GM21737 (cell line): ENCODE data around the gene NR2F6.
"Not testable (repeated sequence)": the region's sequence is repeated elsewhere in the genome, so short reads cannot be mapped to it uniquely, and the experiment has no call there.

Source experiments
- ATAC-seq: cut with Tn5 transposase; IDR thresholded peaks from one replicate; pipeline ENCODE4 v1.9.1; 2021; ENCODE audit warnings: mild to moderate bottlenecking, moderate library complexity; ENCODE audit not compliant: unreplicated experiment

NR2F6 gene

GRCh38 chr19:17213334-17213733, 32.4 kb downstream of the NR2F6 start:
- no peak for ATAC-seq

GRCh38 chr19:17211547-17212446, 33.9 kb downstream of the NR2F6 start:
- ATAC-seq: no peak

GRCh38 chr19:17210296-17210695, 35.4 kb downstream of the NR2F6 start:
- no peak for ATAC-seq

GRCh38 chr19:17209126-17210036, 36.3 kb downstream of the NR2F6 start:
- ATAC-seq: no peak

- no peak for ATAC-seq
These were observed 38.8 kb downstream of the NR2F6 start for GRCh38 chr19:17206736-17207581.

DNA sequence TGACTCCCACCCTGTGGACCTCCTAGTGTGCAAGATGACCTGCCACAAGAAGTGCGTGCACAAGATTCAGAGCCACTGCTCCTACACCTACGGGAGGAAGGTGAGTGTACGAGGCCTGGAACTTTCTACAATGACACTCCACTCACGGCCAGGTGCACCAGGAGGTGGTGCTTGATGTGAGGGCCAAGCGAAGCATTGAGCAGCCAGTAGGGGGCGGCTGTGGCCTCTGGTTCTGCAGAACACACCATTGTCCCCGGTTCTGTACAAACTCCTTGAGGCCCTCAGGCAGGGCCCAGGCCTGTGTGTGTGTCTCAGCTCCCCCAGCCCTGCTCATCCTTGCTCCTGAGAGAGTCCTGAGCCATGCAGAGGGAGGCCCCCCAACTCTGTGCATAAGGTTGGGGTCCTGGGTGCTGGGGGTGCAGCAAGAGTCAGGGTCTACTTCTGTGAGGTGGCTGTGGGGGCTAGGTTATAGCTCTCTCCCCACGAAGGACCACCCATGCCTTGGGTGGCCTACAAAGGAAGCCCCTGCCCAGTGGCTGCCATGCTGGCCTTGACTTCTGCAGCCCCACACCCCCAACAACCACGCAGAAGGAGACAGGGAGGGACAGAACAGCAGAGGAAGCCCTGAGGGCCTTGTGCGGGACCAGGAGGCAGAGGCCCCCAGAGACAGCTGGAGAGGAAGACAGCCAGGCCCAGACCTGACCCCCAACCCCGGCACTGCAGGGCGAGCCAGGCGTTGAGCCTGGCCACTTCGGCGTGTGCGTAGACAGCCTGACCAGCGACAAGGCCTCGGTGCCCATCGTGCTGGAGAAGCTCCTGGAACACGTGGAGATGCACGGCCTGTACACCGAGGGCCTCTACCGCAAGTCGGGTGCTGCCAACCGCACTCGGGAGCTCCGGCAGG, 40.2 kb downstream of the NR2F6 start:
- ATAC-seq: no peak

- ATAC-seq: no peak
These were observed 43.0 kb downstream of the NR2F6 start for GRCh38 chr19:17202713-17203112.

DNA sequence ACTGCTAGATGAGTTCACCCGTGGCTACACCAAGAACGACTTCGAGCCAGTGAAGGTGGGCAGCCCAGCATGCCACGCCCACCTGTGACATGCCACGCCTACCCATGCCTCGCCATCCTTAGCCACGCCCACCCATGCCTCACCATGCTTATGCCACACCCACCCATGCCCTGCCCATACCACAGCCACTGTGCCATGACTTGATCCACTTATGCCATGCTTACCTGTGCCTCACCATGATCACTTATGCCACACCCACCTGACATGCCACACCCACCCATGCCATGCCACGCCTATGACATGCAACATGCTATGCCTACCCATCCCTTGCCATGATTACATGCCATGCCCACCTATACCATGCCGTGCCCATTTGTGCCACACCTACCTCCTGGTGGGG, 43.5 kb downstream of the NR2F6 start:
- no peak for ATAC-seq

DNA sequence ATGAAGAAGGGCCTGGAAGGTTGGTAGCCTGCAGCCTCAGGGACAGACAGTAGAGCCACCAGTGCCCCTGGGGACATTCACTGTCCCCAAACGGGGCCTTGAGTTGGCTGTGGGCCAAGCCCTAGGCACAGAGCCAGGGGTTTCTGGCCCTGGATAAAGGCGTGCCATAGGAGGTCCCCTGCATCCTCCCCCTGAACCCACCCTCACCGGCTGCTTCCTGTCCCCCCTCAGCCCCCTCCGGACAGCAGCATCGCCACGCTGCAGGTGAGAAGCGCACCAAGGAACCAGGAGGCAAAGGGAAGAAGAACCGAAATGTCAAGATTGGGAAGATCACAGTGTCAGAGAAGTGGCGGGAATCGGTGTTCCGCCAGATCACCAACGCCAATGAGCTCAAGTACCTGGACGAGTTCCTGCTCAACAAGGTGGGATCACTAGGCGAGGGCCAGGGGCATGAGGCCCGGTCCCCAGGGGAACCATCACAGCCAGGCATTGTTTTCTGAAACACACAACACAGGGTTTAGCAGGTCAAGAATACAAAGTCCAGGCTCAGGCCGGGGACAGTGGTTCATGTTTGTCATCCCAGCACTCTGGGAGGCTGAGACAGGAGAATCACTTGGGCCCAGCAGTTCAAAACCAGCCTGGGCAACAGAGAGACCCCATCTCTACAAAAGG, 45.2 kb downstream of the NR2F6 start:
- no peak for ATAC-seq

DNA sequence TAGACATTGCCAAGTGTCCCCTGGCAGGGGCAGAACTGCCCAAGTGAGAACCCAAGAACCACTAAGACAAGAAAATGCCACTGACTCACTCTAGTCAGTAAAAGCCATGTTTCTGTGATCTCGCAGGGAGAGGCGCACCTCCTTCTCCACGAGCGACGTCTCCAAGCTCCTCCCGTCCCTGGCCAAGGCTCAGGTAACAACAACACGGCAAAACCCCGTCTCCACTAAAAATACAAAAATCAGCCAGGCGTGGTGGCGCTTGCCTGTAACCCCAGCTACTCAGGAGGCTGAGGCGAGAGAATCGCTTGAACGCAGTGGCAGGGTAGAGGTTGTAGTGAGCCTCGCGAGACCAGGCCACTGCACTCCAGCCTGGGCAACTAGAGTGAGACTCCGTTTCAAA, 48.1 kb downstream of the NR2F6 start:
- ATAC-seq: no peak

GRCh38 chr19:17196610-17197009, 49.1 kb downstream of the NR2F6 start:
- no peak for ATAC-seq

DNA sequence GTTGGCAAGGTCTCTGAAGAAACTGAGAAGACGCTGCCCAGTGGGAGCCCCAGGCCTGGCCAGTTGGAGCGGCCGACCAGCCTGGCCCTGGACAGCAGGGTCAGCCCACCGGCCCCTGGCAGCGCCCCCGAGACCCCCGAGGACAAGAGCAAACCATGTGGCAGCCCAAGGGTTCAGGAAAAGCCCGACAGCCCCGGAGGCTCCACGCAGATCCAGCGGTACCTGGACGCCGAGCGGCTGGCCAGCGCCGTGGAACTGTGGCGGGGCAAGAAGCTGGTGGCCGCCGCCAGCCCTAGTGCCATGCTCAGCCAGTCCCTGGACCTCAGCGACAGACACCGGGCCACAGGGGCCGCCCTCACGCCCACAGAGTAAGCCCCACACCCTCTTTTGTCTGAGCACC, 50.6 kb downstream of the NR2F6 start:
- no peak for ATAC-seq

GRCh38 chr19:17194608-17195007, 51.1 kb downstream of the NR2F6 start:
- ATAC-seq: no peak

DNA sequence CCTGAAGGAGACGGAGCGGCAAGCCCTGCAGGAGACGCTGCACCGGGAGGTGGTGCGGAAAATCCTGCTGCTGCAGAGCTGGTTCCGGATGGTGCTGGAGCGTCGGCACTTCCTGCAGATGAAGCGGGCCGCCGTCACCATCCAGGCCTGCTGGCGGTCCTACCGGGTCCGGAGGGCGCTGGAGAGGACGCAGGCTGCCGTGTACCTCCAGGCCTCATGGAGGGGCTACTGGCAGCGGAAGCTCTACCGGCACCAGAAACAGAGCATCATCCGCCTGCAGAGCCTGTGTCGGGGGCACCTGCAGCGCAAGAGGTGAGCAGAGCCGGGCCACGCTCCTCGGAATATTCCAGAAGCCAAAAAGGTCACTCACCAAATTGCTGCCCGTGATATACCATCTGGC, 53.0 kb downstream of the NR2F6 start:
- no peak for ATAC-seq

DNA sequence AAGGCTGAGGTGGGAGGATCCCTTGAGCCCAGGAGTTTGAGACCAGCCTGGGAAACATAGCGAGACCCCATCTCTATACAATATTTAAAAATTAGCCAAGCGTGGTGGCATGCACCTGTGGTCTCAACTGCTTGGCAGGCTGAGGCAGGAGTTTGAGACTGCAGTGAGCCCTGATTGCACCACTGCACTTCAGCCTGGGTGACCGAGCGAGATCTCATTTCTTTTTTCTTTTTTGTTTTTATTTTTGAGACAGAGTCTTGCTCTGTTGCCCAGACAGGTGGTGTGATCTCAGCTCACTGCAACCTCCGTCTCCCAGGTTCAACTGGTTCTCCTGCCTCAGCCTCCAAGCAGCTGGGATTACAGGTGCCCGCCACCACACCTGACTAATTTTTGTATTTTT, 54.0 kb downstream of the NR2F6 start:
- not testable (repeated sequence) for ATAC-seq

DNA sequence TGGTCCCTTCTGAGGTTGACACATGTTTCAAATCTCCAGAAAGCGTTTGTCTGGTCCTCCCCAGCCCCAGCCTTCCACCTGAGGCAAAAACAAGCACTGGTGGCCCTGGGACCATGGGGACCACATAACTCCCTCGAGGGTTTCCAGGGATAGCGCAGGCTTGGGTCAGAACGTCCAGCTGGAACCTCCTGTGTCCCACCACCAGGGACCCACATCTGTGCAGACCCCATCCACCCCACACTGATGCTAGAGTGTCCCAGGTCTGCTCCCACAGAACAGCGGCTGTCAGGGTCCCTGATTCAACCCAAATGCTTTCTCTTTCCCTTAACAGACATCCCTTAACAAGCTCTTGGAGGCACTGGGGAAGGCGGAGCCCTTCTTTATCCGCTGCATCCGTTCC, 60.1 kb downstream of the NR2F6 start:
- no peak for ATAC-seq

GRCh38 chr19:17184371-17184841, 61.3 kb downstream of the NR2F6 start:
- ATAC-seq: no peak

DNA sequence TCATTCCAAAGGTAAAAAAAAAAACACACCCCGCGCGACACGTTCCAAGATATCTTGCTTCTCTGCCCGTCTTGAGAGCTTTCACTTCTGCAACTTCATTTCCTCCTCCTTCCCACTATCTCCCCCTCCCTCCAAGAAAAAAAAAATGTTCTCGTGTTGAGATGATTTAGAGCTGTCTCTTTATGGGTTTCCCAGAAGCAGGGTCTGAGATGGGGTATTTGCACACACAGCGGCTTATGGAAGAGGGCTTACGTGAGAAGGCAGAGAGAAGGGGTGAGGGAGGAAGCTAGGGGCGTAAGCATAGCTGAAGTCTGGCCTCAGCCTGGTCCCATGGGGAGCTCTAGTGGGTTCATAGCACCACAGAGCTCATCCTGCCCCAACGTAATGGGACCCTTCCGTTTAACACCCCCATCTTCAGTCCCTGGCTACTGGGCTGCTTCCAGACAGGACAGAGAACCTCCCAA, 61.8 kb downstream of the NR2F6 start:
- no peak for ATAC-seq

DNA sequence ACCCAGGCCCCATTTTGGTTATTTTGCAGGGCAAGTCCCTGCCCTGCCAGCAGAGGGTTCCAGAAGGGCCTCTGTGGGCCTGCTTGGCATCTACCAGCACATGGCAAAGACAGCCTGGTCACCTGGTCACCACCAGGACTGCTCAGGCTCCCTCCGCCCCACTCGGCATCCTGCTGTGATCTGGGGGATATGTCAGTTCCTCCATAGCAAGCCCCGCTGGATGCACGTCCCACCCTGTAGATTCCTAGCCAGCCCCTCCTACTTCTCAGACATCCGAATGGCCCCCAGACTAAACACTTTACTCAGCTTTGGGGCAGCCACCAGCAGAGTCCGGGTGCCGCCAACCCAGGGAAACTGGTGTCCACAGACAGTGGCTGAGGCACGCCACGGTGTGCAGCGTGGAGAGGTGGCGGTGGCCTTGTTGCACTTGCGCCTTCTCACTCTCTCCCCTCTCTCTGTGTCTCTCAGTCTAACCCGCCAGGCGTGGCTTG, 62.4 kb downstream of the NR2F6 start:
- ATAC-seq: no peak
